Mammary epithelial cell (primary cell): Measurements from ENCODE around the gene PAMR1.

Experiments
- CTCF ChIP-seq, 2 donors: IDR thresholded peaks in 1 of 2; conservative IDR thresholded peaks in 1 of 2; 2 replicates each; pipeline ENCODE4 v1.5.1; 2011 to 2012; ENCODE audit warnings: inconsistent platforms in 2 of 2, low read length in 2 of 2, mild to moderate bottlenecking in 2 of 2, control low read depth in 1 of 2, low read depth in 1 of 2; ENCODE audit not compliant: insufficient read depth in 1 of 2; ENCODE audit errors: extremely low read depth in 1 of 2
- EZH2 ChIP-seq: IDR thresholded peaks from 2 replicates; pipeline ENCODE4 v1.6.1; 2012; ENCODE audit warnings: low read length, inconsistent platforms, borderline replicate concordance

- no peak for TF ChIP-seq CTCF (conservative IDR thresholded peaks at IDR 0.05 in 1 of 2, IDR thresholded peaks at IDR 0.05 in 1 of 2; ENCODE audit: extremely low read depth in 1 of 2, insufficient read depth in 1 of 2, low read depth in 1 of 2, low read length in 2 of 2)
- no peak for TF ChIP-seq EZH2
Measured at GRCh38 chr11:35545391-35546003, 20.1 kb upstream of the PAMR1 start.
